HG02852 (cell line): Measurements from ENCODE around the gene PRSS21.

ENCODE experiments used
- ATAC-seq: cut with Tn5 transposase; IDR thresholded peaks from one replicate; pipeline ENCODE4 v1.9.1; 2021; ENCODE audit warnings: mild to moderate bottlenecking, moderate library complexity; ENCODE audit not compliant: unreplicated experiment

Gene PRSS21

DNA sequence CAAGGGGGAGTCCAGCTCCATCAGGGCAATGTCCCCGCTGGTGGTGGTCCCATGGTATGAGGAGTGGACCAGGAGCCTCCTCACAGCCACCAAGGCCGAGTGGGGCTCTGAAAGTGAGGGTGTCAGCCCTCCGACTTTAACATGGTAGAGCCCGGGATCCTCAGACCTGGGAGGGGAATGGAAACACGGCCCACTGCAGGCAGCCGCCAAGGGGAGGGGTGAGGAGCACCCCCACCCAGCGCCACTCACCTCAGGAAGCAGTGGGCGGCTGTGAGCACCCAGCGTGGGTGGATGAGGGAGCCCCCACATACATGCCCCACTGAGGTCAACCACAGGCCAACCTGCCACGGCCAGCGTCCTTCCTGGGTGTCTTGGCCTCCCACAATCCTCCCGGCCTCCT, 23.9 kb downstream of the PRSS21 start:
- ATAC-seq = no peak

GRCh38 chr16:2841606-2842339, 24.7 kb downstream of the PRSS21 start:
- ATAC-seq = no peak

GRCh38 chr16:2842340-2843000, 25.4 kb downstream of the PRSS21 start:
- ATAC-seq = no peak

DNA sequence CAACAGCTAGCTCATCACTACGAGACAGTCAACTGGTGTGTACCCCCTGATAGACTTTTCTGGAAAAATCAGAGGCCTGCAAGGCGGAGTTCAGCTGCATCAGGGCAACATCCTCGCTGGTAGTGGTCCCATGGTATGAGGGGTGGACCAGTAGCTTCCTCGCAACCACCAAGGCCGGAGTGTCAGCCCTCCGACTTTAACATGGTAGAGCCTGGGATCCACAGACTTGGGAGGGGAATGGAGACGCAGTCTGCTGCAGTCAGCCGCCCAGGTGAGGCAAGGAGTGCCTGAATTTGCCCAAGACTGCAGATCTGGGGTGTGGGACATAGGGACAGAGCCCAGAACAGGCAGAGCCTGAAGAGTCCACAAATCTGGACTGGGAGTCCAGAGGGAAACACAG, 26.5 kb downstream of the PRSS21 start:
- no peak for ATAC-seq

GRCh38 chr16:2845116-2845515, 28.1 kb downstream of the PRSS21 start:
- ATAC-seq = no peak

DNA sequence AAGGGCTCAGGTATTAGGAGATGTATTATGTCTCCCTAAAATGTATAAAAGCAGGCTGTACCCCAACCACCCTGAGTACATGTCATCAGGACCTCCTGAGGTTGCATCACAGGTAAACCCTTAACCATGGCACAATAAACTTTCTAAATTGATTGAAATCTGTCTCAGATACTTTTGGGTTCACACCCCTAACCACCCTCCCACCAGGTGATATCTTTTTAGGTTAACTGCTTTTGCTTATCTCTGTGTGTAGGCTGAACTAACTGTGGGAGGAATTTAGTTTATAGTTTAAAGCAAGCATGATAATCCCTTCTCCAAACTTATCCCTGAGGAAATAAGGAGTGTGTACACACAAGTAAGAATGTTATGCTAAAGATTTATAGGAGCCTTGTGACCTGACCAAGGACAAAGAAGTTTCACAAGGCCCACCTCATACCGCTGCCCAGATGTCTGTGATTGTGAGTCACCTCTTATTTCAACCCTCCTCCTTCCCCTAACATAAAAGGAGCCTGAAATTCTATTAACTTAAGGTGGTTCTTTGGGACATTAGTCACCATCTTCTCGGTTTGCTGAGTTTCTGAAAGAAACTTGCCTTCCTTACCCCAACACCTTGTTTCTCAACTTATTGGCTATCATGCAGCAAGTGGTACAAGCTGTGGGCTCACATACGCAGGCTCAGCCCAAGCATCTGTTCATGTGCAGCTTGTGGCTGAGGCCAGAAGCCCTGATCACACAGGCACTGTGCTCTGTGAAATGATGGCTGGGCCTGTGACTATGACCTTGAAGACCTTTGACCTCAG, 29.7 kb downstream of the PRSS21 start:
- ATAC-seq = no peak

GRCh38 chr16:2848933-2849725, 32.1 kb downstream of the PRSS21 start:
- no peak for ATAC-seq

DNA sequence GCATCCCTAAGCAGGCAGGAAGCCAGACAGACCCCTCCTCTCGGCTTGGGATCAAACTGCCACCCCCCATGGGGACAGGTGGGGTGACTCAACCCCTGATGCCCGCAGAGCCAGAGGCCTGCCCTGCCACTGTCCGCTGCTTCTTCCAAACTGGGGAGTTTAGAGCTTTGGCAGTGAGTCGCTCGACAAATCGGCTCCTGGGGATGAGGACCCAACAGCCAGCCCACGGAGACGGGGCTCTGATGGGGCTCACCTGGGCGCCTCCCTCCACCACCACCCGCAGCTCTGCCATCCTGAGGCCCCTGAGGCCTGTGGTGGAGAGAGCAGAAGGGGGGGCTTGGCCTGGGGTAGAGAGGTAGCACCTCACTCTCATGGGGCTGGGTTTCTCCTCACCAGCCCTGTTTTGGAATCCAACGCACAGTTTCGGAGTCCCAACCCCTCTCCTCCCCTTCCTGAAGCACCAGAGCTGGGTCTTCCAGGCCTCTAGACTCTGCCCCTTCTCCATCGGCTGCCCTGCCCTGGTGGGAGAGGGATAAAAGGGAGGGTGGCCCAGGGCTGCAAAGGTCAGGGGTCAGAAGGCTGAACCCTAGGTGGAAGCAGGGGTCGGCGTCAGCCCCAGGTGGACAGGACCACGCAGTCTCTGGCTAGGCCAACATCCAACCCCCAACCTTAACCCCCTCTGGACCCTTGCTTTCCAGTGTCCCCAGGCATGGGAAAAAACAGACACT, 35.1 kb downstream of the PRSS21 start:
- no peak for ATAC-seq

GRCh38 chr16:2852731-2853507, 35.9 kb downstream of the PRSS21 start:
- no peak for ATAC-seq

- ATAC-seq = no peak
Measured at GRCh38 chr16:2853531-2854073, 36.6 kb downstream of the PRSS21 start.

GRCh38 chr16:2854700-2855309, 37.8 kb downstream of the PRSS21 start:
- ATAC-seq = no peak

- no peak for ATAC-seq
Measured at GRCh38 chr16:2855536-2855935, 38.5 kb downstream of the PRSS21 start.

- ATAC-seq = no peak
Measured at GRCh38 chr16:2856061-2856670, 39.1 kb downstream of the PRSS21 start.

- no peak for ATAC-seq
Measured at GRCh38 chr16:2856686-2857450, 39.8 kb downstream of the PRSS21 start.

GRCh38 chr16:2857451-2858244, 40.6 kb downstream of the PRSS21 start, which contains the start of gene PRSS22:
Gene PRSS22, minus strand, starts transcription at chr16:2858170. Its CDS starts 66 bp downstream, at chr16:2858104.
- no peak for ATAC-seq

DNA sequence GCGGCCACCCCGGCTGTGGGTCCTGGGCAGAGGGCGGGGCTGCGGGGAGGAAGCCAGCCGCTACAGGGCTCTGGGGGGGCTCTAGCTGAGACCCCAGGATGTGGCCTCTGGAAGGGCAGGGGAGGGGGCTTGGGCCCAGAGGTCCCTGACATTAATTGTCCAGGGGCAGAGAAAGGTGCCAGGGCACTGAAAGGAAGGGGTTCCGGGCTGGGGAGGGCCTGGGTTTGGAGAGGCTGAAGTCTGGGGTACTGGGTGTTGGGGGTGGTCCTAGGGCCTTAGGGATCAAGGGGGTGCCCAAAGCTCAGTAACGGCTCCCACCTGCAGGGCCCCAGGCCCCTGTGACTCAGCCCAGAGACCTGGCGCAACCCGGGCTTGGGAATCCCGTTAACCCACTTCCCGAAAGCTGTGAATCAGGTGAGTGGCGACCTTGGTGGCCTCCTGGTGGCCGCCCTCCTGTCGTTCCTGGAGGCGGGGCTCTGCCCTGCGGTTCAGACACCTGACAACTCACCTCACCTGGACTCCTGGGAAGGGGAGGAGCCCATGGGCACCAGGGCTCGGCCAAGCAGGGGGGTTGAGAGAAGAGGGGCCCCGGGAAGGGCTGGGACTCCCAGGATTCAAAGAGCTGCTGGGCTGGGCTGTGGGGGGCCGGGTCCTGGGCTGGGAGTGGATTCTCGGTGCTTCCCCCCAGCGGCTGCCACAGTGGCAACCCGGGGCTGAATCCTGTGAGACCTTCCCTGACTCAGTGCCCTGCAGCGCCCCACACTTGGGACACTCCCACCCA, 41.4 kb downstream of the PRSS21 start:
- ATAC-seq = no peak
